NT2/D1 (cell line): ENCODE results near the gene ADAMTS7.
"Not testable (repeated sequence)": the region's sequence is repeated elsewhere in the genome, so short reads cannot be mapped to it uniquely, and the experiment has no call there.

Experiments
- DNase-seq: peaks from one replicate; pipeline ENCODE4 v3.0.0-alpha.2; 2011; ENCODE audit warnings: low read depth, low spot score
- H3K27me3 ChIP-seq: 2 replicates; pipeline ENCODE4 v1.6.0; 2011; ENCODE audit warnings: mild to moderate bottlenecking; ENCODE audit not compliant: insufficient read length, insufficient read depth
- H3K36me3 ChIP-seq: 2 replicates; pipeline ENCODE4 v1.6.1; 2011; ENCODE audit warnings: mild to moderate bottlenecking, low read length, mixed read lengths; ENCODE audit not compliant: insufficient read depth, insufficient read length
- H3K4me1 ChIP-seq: 2 replicates; pipeline ENCODE4 v1.5.1; 2011; ENCODE audit not compliant: insufficient read depth, insufficient read length
- H3K4me3 ChIP-seq: 2 replicates; pipeline ENCODE4 v1.5.1; 2011; ENCODE audit warnings: low read depth; ENCODE audit not compliant: insufficient read length
- H3K9ac ChIP-seq: 2 replicates; pipeline ENCODE4 v1.6.0; 2011; ENCODE audit warnings: low read depth; ENCODE audit not compliant: insufficient read length
- H3K9me3 ChIP-seq: 2 replicates; pipeline ENCODE4 v1.5.1; 2011; ENCODE audit warnings: mild to moderate bottlenecking, low read length; ENCODE audit not compliant: insufficient read depth
- SUZ12 ChIP-seq: IDR thresholded peaks from 2 replicates; pipeline ENCODE4 v1.6.1; 2011; ENCODE audit not compliant: insufficient read length, insufficient read depth; ENCODE audit errors: extremely low read depth
- YY1 ChIP-seq: IDR thresholded peaks from 2 replicates; pipeline ENCODE4 v1.6.1; 2011; ENCODE audit not compliant: insufficient read length, insufficient read depth
- ZNF274 ChIP-seq: IDR thresholded peaks from 2 replicates; pipeline ENCODE4 v1.6.1; 2011; ENCODE audit warnings: mild to moderate bottlenecking, low read depth, low read length

Gene ADAMTS7

DNA sequence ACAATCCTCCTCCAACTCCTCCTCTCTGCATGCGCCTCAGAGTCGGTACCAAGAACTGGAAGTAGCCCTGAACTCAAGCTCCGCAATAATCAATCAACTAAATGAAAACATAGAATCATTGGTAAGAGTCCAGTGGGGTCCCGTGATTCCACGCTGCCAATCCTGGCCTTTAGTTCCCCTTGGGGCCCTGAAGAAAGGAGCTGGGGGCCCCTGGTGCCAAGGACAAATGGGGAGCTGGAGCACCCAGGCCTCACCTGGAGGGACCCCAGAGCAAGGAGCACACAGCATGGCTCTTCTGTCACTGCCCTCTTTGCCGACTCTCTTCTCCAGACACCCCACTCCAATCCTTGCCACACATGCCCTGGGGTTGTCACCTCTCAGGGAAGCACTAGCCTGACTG lies 80.3 kb downstream of the ADAMTS7 start:
- DNase-seq, result no peak
- Histone ChIP-seq H3K4me3 (no peak overlapping the region), H3K36me3 (no peaks in the 10 kb centered on the region), H3K27me3 (peaks cover 3% of the 10 kb centered on the region), H3K4me1 (peaks cover 4% of the 10 kb centered on the region), H3K9me3 (no peaks in the 10 kb centered on the region), H3K9ac (no peak overlapping the region)
- no peak for TF ChIP-seq YY1
- TF ChIP-seq SUZ12, result no peak
- no peak for TF ChIP-seq ZNF274

- not testable (repeated sequence) for H3K9ac ChIP-seq, DNase-seq, H3K27me3 ChIP-seq, H3K9me3 ChIP-seq, H3K4me3 ChIP-seq, H3K36me3 ChIP-seq, H3K4me1 ChIP-seq
These were observed 82.8 kb downstream of the ADAMTS7 start for GRCh38 chr15:78728427-78728826.

- H3K9ac ChIP-seq, result no peak overlapping the region
- TF ChIP-seq SUZ12, result no peak
- no peak for TF ChIP-seq ZNF274
- no peak for TF ChIP-seq YY1
- H3K27me3 ChIP-seq, result no peaks in the 10 kb centered on the region
- no peaks in the 10 kb centered on the region for H3K9me3 ChIP-seq
- no peaks in the 10 kb centered on the region for H3K36me3 ChIP-seq
- no peaks in the 10 kb centered on the region for H3K4me1 ChIP-seq
- H3K4me3 ChIP-seq, result no peak overlapping the region
- no peak for DNase-seq
These were observed 83.7 kb downstream of the ADAMTS7 start for GRCh38 chr15:78727561-78727960.

DNA sequence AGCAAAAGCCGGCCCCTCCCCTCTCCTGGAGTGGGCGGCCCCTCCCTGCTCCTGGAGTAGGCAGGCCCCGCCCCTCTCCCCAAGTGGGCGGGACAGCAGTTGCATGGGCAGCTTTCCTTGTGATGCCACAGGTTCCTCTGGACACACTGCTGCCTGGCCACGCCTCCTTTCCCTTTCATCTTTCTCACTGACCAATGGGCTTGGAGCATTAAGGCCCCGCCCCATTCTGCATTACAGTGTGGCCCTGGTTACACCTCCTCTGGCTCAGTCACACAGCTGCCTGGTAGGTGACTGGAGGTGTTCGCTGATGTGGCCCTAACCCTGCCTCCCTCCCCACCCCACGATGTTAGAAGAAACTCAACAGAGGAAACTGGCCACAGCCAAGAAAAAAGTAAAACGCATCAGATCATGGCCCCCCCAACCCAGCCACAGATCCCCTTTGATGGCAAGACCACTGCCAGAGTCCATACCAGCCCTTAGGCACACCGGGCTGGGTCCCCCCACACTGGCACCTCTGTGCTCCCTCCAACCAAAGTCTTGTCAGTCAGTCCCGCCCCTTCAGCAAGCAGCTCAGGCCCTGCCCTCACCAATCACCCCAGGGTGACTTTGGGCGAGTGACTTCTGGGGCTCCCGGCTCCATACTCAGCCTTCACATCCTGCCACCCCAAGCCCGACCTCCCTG lies 84.3 kb downstream of the ADAMTS7 start:
- Histone ChIP-seq H3K36me3 (no peaks in the 10 kb centered on the region), H3K4me3 (no peak overlapping the region), H3K27me3 (no peaks in the 10 kb centered on the region), H3K9me3 (no peaks in the 10 kb centered on the region), H3K9ac (no peak overlapping the region), H3K4me1 (no peaks in the 10 kb centered on the region)
- TF ChIP-seq SUZ12 (no peak), ZNF274 (no peak), YY1 (no peak)
- DNase-seq, result no peak

DNA sequence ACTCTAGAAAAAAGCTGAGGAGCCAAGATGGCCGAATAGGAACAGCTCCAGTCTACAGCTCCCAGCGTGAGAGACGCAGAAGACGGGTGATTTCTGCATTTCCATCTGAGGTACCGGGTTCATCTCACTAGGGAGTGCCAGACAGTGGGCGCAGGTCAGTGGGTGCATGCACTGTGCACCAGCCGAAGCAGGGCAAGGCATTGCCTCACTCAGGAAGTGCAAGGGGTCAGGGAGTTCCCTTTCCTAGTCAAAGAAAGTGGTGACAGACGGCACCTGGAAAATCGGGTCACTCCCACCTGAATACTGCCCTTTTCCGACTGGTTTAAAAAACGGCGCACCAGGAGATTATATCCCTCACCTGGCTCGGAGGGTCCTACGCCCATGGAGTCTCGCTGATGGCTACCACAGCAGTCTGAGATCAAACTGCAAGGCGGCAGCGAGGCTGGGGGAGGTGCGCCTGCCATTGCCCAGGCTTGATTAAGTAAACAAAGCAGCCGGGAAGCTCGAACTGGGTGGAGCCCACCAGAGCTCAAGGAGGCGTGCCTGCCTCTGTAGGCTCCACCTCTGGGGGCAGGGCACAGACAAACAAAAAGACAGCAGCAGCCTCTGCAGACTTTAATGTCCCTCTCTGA lies 91.3 kb downstream of the ADAMTS7 start:
- not testable (repeated sequence) for H3K4me3 ChIP-seq, H3K9ac ChIP-seq, H3K27me3 ChIP-seq, H3K36me3 ChIP-seq, DNase-seq, H3K4me1 ChIP-seq
- peaks cover 18% of the 10 kb centered on the region; the same call in 1 of the 2 replicates for H3K9me3 ChIP-seq

DNA sequence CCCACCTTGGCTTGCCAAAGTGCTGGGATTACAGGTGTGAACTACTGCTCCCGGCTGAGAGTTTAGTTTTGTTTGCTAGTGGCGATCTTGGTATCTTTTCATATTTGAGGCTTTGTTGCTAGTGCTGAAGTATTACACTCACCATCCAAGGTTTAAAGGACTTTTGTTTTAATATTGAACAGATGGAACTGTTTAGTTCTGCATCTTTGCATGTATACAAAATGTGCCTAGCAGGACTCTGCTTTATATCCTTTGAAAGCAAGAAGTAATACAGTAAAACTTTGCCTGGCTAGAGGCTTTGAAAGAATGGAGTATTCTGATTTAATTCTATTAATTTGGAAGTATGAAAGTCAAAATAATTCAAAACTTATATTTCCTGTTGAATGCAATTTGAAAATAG lies 92.4 kb downstream of the ADAMTS7 start:
- no peak overlapping the region for H3K4me3 ChIP-seq
- TF ChIP-seq SUZ12 (no peak), YY1 (no peak), ZNF274 (no peak)
- H3K36me3 ChIP-seq, result no peaks in the 10 kb centered on the region
- no peaks in the 10 kb centered on the region for H3K27me3 ChIP-seq
- H3K9ac ChIP-seq, result no peak overlapping the region
- DNase-seq, result no peak
- no peaks in the 10 kb centered on the region for H3K4me1 ChIP-seq
- peaks cover 29% of the 10 kb centered on the region for H3K9me3 ChIP-seq

DNA sequence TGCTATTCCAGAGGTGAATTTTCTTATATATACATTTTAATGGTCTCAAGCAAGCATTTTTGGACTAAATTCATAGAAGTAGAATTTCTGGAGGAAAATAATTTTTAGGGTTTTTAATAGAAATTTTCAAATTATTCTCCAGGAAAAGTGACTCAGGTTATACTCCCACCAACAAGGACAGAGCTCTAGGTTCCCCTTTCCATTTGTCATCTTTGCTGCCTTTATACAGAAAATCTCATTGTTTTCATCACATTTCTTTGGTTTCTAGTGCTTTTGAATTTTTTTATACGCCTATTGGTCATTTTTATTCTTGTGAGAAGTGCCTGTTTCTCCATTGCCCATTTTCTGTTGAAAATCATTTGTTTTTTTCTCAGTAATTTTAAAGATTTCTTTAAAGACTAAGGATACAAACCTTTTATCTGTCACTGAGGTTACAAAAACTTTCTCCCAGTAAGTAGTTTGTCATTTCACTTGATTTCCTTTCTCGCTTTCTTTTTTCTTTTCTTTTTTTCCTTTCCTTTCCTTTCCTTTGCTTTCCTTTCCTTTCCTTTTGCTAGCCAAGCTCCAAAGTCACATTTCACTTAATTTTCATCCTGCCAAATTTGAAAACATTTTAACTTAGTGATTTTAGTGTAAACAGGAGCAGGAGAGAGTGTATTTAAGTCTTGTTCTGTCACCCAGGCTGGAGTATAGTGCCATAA lies 93.2 kb downstream of the ADAMTS7 start:
- DNase-seq, result no peak
- no peaks in the 10 kb centered on the region for H3K27me3 ChIP-seq
- H3K9me3 ChIP-seq, result peaks cover 35% of the 10 kb centered on the region
- no peak overlapping the region for H3K9ac ChIP-seq
- H3K4me1 ChIP-seq, result no peaks in the 10 kb centered on the region
- no peaks in the 10 kb centered on the region for H3K36me3 ChIP-seq
- TF ChIP-seq YY1 (no peak), ZNF274 (no peak), SUZ12 (no peak)
- H3K4me3 ChIP-seq, result no peak overlapping the region
